Tibial artery (tissue), 4 donors: ENCODE measurements around the gene SIPA1.

ENCODE experiments used
- DNase-seq, 2 donors: peaks; one replicate each; pipeline ENCODE4 v3.0.0-alpha.2; 2019
- H3K27ac ChIP-seq, 2 donors: fragments of 200-600 bp; sonication (generic) in 1 of 2; 1 replicate in 1 of 2; 2 replicates in 1 of 2; pipeline ENCODE4 v1.5.1; 2018 to 2019; ENCODE audit warnings: mild to moderate bottlenecking in 1 of 2
- H3K27me3 ChIP-seq, 2 donors: fragments of 200-600 bp; sonication (generic) in 1 of 2; one replicate each; pipeline versions ENCODE4 v1.5.1 to v1.6.0; 2016 to 2019
- H3K36me3 ChIP-seq, 3 donors: fragments of 200-600 bp; sonication (generic) in 2 of 3; one replicate each; pipeline ENCODE4 v1.5.1; 2016 to 2019; ENCODE audit warnings: mild to moderate bottlenecking in 2 of 3
- H3K4me1 ChIP-seq, 4 donors: fragments of 200-600 bp; sonication (generic) in 2 of 4; 1 replicate in 3 of 4; 2 replicates in 1 of 4; pipeline ENCODE4 v1.5.1; 2016 to 2019
- H3K4me3 ChIP-seq, 2 donors: fragments of 200-600 bp; sonication (generic) in 1 of 2; 1 replicate in 1 of 2; 2 replicates in 1 of 2; pipeline ENCODE4 v1.5.1; 2018 to 2019; ENCODE audit warnings: mild to moderate bottlenecking in 2 of 2
- H3K9me3 ChIP-seq, 3 donors: fragments of 200-600 bp; sonication (generic) in 1 of 3; one replicate each; pipeline ENCODE4 v1.5.1; 2016 to 2019
- CTCF ChIP-seq, 2 experiments: fragments of 200-600 bp in 1 of 2; fragments of 450-650 bp in 1 of 2; IDR thresholded peaks; one replicate each; pipeline ENCODE4 v1.5.1; 2017 to 2019; ENCODE audit warnings: antibody characterized with exemption in 2 of 2, mild to moderate bottlenecking in 1 of 2, moderate library complexity in 1 of 2
- intact Hi-C: fragments of 100-400 bp; cut with DNase I; formaldehyde crosslinking; loops from one replicate; pipeline ENCODE4 v1.15.0; 2023; ENCODE audit warnings: low total_unique reads

Gene SIPA1

GRCh38 chr11:65595543-65596281 lies 42.2 kb upstream of the SIPA1 start, which contains the start of gene KCNK7:
Gene KCNK7 (minus strand): TSS chr11:65595800. CDS start chr11:65595772, 28 bp downstream.
- Histone ChIP-seq H3K4me1 (peaks cover 0 to 21% (median 12%) of the 10 kb centered on the region in 4 donors), H3K27me3 (no peaks in the 10 kb centered on the region), H3K9me3 (no peaks in the 10 kb centered on the region), H3K4me3 (no peak within 1 kb of the TSS), H3K27ac (peak within 1 kb of the TSS in 1 of 2 donors; percentile 16), H3K36me3 (peaks cover 33 to 71% (median 64%) of the 10 kb centered on the region in 3 donors)
- intact Hi-C loops: no loop called here
- no peak for TF ChIP-seq CTCF (IDR thresholded peaks at IDR 0.05)
- DNase-seq: no peak

- Histone ChIP-seq H3K9me3 (no peaks in the 10 kb centered on the region), H3K36me3 (peaks cover 25 to 71% (median 62%) of the 10 kb centered on the region in 3 donors), H3K4me3 (no peak overlapping the region), H3K27ac (no peak overlapping the region), H3K4me1 (peaks cover 0 to 21% (median 12%) of the 10 kb centered on the region in 4 donors), H3K27me3 (no peaks in the 10 kb centered on the region)
- TF ChIP-seq CTCF (IDR thresholded peaks at IDR 0.05): no peak
- no peak for DNase-seq
- intact Hi-C loops: no loop called here
Measured at GRCh38 chr11:65596520-65596919, 41.4 kb upstream of the SIPA1 start.

GRCh38 chr11:65598258-65598699 lies 39.6 kb upstream of the SIPA1 start:
- intact Hi-C loops: no loop called here
- peaks cover 0 to 16% (median 8%) of the 10 kb centered on the region in 4 donors for H3K4me1 ChIP-seq
- no peak overlapping the region for H3K4me3 ChIP-seq
- no peak overlapping the region for H3K27ac ChIP-seq
- no peaks in the 10 kb centered on the region for H3K27me3 ChIP-seq
- TF ChIP-seq CTCF (IDR thresholded peaks at IDR 0.05): no peak
- no peaks in the 10 kb centered on the region for H3K9me3 ChIP-seq
- peaks cover 17 to 71% (median 55%) of the 10 kb centered on the region in 3 donors for H3K36me3 ChIP-seq
- peak in 1 of 2 donors; percentile 63 for DNase-seq

GRCh38 chr11:65599216-65599954 lies 38.5 kb upstream of the SIPA1 start:
- Histone ChIP-seq H3K9me3 (no peaks in the 10 kb centered on the region), H3K4me3 (no peak overlapping the region), H3K36me3 (peaks cover 19 to 78% (median 62%) of the 10 kb centered on the region in 3 donors), H3K27me3 (no peaks in the 10 kb centered on the region), H3K27ac (no peak overlapping the region), H3K4me1 (peaks cover 0 to 7% (median 0%) of the 10 kb centered on the region in 4 donors)
- intact Hi-C loops: no loop called here
- peak in 1 of 2 donors; percentile 66 for DNase-seq
- no peak for TF ChIP-seq CTCF (IDR thresholded peaks at IDR 0.05)

GRCh38 chr11:65599955-65600246 lies 38.0 kb upstream of the SIPA1 start:
- Histone ChIP-seq H3K9me3 (no peaks in the 10 kb centered on the region), H3K27me3 (no peaks in the 10 kb centered on the region), H3K27ac (no peak overlapping the region), H3K4me1 (peaks cover 0 to 7% (median 0%) of the 10 kb centered on the region in 4 donors), H3K4me3 (no peak overlapping the region), H3K36me3 (peaks cover 24 to 83% (median 67%) of the 10 kb centered on the region in 3 donors)
- intact Hi-C loops: no loop called here
- no peak for TF ChIP-seq CTCF (IDR thresholded peaks at IDR 0.05)
- DNase-seq: peak in 1 of 2 donors; percentile 61
